ENCODE measurements around the gene LAMC3.
"Not testable (repeated sequence)": the region's sequence is repeated elsewhere in the genome, so short reads cannot be mapped to it uniquely, and the experiment has no call there.

The LAMC3 gene

GRCh38 chr9:131111186-131111853 lies 102.3 kb downstream of the LAMC3 start:
- no peaks in the 10 kb centered on the region for H3K4me1 Mint-ChIP-seq
- H3K36me3 Mint-ChIP-seq (ENCODE audit: low read depth), result peaks cover 21% of the 10 kb centered on the region
- H3K27me3 Mint-ChIP-seq (ENCODE audit: low read depth), result no peaks in the 10 kb centered on the region
- H3K27ac Mint-ChIP-seq, result peak overlapping the region; percentile 70 to 90 (median 76)
- H3K9me3 Mint-ChIP-seq, result no peaks in the 10 kb centered on the region
- TF ChIP-seq CTCF (IDR thresholded peaks at IDR 0.05; ENCODE audit: unreplicated experiment in 3 of 3), result no peak
- peak overlapping the region in 2 of 3 experiments; percentile 25 to 34 for H3K4me3 Mint-ChIP-seq

GRCh38 chr9:131111854-131112311 lies 102.9 kb downstream of the LAMC3 start:
- peak overlapping the region; percentile 67 to 90 (median 89) for H3K27ac Mint-ChIP-seq
- no peaks in the 10 kb centered on the region for H3K9me3 Mint-ChIP-seq
- H3K27me3 Mint-ChIP-seq (ENCODE audit: low read depth), result no peaks in the 10 kb centered on the region
- no peak for TF ChIP-seq CTCF (IDR thresholded peaks at IDR 0.05; ENCODE audit: unreplicated experiment in 3 of 3)
- H3K4me1 Mint-ChIP-seq, result no peaks in the 10 kb centered on the region
- peak overlapping the region in 1 of 3 experiments; percentile 40 for H3K4me3 Mint-ChIP-seq
- H3K36me3 Mint-ChIP-seq (ENCODE audit: low read depth), result peaks cover 20% of the 10 kb centered on the region

GRCh38 chr9:131112374-131113154 lies 103.6 kb downstream of the LAMC3 start:
- H3K9me3 Mint-ChIP-seq, result no peaks in the 10 kb centered on the region
- H3K36me3 Mint-ChIP-seq (ENCODE audit: low read depth), result peaks cover 14% of the 10 kb centered on the region
- H3K4me1 Mint-ChIP-seq, result no peaks in the 10 kb centered on the region
- H3K27ac Mint-ChIP-seq, result peak overlapping the region; percentile 67 to 90 (median 89)
- peak overlapping the region in 1 of 3 experiments; percentile 44 for H3K4me3 Mint-ChIP-seq
- no peaks in the 10 kb centered on the region for H3K27me3 Mint-ChIP-seq (ENCODE audit: low read depth)
- no peak for TF ChIP-seq CTCF (IDR thresholded peaks at IDR 0.05; ENCODE audit: unreplicated experiment in 3 of 3)

- no peak for TF ChIP-seq CTCF (IDR thresholded peaks at IDR 0.05; ENCODE audit: unreplicated experiment in 3 of 3)
- H3K27ac Mint-ChIP-seq, result peak overlapping the region in 2 of 3 experiments; percentile 33 to 70
- H3K36me3 Mint-ChIP-seq (ENCODE audit: low read depth), result peaks cover 19% of the 10 kb centered on the region
- H3K27me3 Mint-ChIP-seq (ENCODE audit: low read depth), result no peaks in the 10 kb centered on the region
- no peaks in the 10 kb centered on the region for H3K9me3 Mint-ChIP-seq
- H3K4me1 Mint-ChIP-seq, result no peaks in the 10 kb centered on the region
- H3K4me3 Mint-ChIP-seq, result no peak overlapping the region
Observed at GRCh38 chr9:131113655-131114054, 104.7 kb downstream of the LAMC3 start.

- no peak overlapping the region for H3K4me3 Mint-ChIP-seq
- no peaks in the 10 kb centered on the region for H3K4me1 Mint-ChIP-seq
- H3K27ac Mint-ChIP-seq, result peak overlapping the region in 1 of 3 experiments; percentile 70
- H3K36me3 Mint-ChIP-seq (ENCODE audit: low read depth), result peaks cover 20% of the 10 kb centered on the region
- H3K27me3 Mint-ChIP-seq (ENCODE audit: low read depth), result no peaks in the 10 kb centered on the region
- H3K9me3 Mint-ChIP-seq, result no peaks in the 10 kb centered on the region
- TF ChIP-seq CTCF (IDR thresholded peaks at IDR 0.05; ENCODE audit: unreplicated experiment in 3 of 3), result no peak
Observed at GRCh38 chr9:131114084-131114535, 105.1 kb downstream of the LAMC3 start.

- not testable (repeated sequence) for H3K9me3 Mint-ChIP-seq; H3K27me3 Mint-ChIP-seq (ENCODE audit: low read depth); H3K4me3 Mint-ChIP-seq; H3K4me1 Mint-ChIP-seq; H3K27ac Mint-ChIP-seq
- peaks cover 25% of the 10 kb centered on the region for H3K36me3 Mint-ChIP-seq (ENCODE audit: low read depth)
Observed at GRCh38 chr9:131115360-131115742, 106.4 kb downstream of the LAMC3 start.

Measured in nephron (organoid).